Osteoblast (primary cell): ENCODE measurements around the gene MDM1. TPM values are rescaled to one million over a fixed set of nuclear protein-coding genes. Genes with fewer than 3 reads are reported as not detected.
A peak's percentile ranks its signal among the peaks of the same experiment; 100 is the strongest.

ENCODE experiments used
- DNase-seq: peaks from one replicate; pipeline ENCODE4 v3.0.0; 2011; ENCODE audit warnings: low spot score, mixed read lengths; ENCODE audit not compliant: insufficient read length; ENCODE audit errors: missing footprints
- H2AFZ ChIP-seq: 2 replicates; pipeline ENCODE4 v1.6.0; 2011; ENCODE audit warnings: mild to moderate bottlenecking, low read length
- H3K27ac ChIP-seq: 2 replicates; pipeline ENCODE4 v1.5.1; 2011; ENCODE audit warnings: mild to moderate bottlenecking, low read depth, low read length, moderate library complexity
- H3K27me3 ChIP-seq: 2 replicates; pipeline ENCODE4 v1.6.0; 2012; ENCODE audit warnings: mild to moderate bottlenecking, control low read depth, inconsistent platforms, low read length, moderate library complexity; ENCODE audit not compliant: insufficient read depth
- H3K36me3 ChIP-seq: 2 replicates; pipeline ENCODE4 v1.5.1; 2011; ENCODE audit warnings: mild to moderate bottlenecking, low read length, control low read depth, moderate library complexity; ENCODE audit not compliant: insufficient read depth
- H3K4me1 ChIP-seq: 2 replicates; pipeline ENCODE4 v1.5.1; 2011; ENCODE audit warnings: mild to moderate bottlenecking, low read length, control low read depth, moderate library complexity; ENCODE audit not compliant: insufficient read depth
- H3K4me2 ChIP-seq: 2 replicates; pipeline ENCODE4 v1.6.0; 2011; ENCODE audit warnings: mild to moderate bottlenecking, low read length; ENCODE audit not compliant: insufficient read depth
- H3K4me3 ChIP-seq: fragments of 200-600 bp; sonication (generic); 3 replicates; pipeline ENCODE4 v1.5.1; 2012; ENCODE audit warnings: mild to moderate bottlenecking, low read length, inconsistent platforms; ENCODE audit not compliant: insufficient read depth
- H3K79me2 ChIP-seq: 2 replicates; pipeline ENCODE4 v1.6.0; 2012; ENCODE audit warnings: mild to moderate bottlenecking, low read length, control low read depth, inconsistent platforms; ENCODE audit not compliant: insufficient read depth
- H3K9me3 ChIP-seq: 2 replicates; pipeline ENCODE4 v1.5.1; 2011; ENCODE audit warnings: low read depth, low read length, control low read depth
- H4K20me1 ChIP-seq: 2 replicates; pipeline ENCODE4 v1.6.0; 2012; ENCODE audit warnings: mild to moderate bottlenecking, low read length, control low read depth; ENCODE audit not compliant: insufficient read depth
- total RNA-seq: library from RNA; depleted of rRNA; stranded (reverse); fragments of >200 nt; gene quantifications from 2 replicates; pipeline ENCODE4 v1.2.3, GENCODE V29; 2012
- TF ChIP-seq, protein P1 (sequence below): IDR thresholded peaks from 2 replicates; pipeline ENCODE4 v1.5.1; 2011; ENCODE audit warnings: mild to moderate bottlenecking, low read depth, low read length, moderate library complexity; ENCODE audit errors: extremely low read depth

Gene MDM1
- total RNA-seq, 1 donor = 28.2 TPM

GRCh38 chr12:68321140-68321539 lies 11.0 kb downstream of the MDM1 start:
- H3K27ac ChIP-seq = no peak overlapping the region
- H4K20me1 ChIP-seq = no peaks in the 10 kb centered on the region
- peaks cover 7% of the 10 kb centered on the region for H3K36me3 ChIP-seq
- H3K4me3 ChIP-seq = no peak overlapping the region
- H3K4me1 ChIP-seq = peaks cover 13% of the 10 kb centered on the region
- H2AFZ ChIP-seq = no peak overlapping the region
- TF ChIP-seq, protein P1, sequence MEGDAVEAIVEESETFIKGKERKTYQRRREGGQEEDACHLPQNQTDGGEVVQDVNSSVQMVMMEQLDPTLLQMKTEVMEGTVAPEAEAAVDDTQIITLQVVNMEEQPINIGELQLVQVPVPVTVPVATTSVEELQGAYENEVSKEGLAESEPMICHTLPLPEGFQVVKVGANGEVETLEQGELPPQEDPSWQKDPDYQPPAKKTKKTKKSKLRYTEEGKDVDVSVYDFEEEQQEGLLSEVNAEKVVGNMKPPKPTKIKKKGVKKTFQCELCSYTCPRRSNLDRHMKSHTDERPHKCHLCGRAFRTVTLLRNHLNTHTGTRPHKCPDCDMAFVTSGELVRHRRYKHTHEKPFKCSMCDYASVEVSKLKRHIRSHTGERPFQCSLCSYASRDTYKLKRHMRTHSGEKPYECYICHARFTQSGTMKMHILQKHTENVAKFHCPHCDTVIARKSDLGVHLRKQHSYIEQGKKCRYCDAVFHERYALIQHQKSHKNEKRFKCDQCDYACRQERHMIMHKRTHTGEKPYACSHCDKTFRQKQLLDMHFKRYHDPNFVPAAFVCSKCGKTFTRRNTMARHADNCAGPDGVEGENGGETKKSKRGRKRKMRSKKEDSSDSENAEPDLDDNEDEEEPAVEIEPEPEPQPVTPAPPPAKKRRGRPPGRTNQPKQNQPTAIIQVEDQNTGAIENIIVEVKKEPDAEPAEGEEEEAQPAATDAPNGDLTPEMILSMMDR = no peak
- no peak for DNase-seq
- H3K9me3 ChIP-seq = no peaks in the 10 kb centered on the region
- no peaks in the 10 kb centered on the region for H3K79me2 ChIP-seq
- no peaks in the 10 kb centered on the region for H3K27me3 ChIP-seq
- H3K4me2 ChIP-seq = no peak overlapping the region

- peak overlapping the region; percentile 82 for H2AFZ ChIP-seq
- H3K4me2 ChIP-seq = peak overlapping the region; percentile 59
These were observed 12.1 kb downstream of the MDM1 start for GRCh38 chr12:68319988-68320623.

GRCh38 chr12:68317047-68317667 lies 15.0 kb downstream of the MDM1 start:
- no peaks in the 10 kb centered on the region for H4K20me1 ChIP-seq
- peaks cover 10% of the 10 kb centered on the region for H3K4me1 ChIP-seq
- DNase-seq = no peak
- no peak overlapping the region for H2AFZ ChIP-seq
- H3K27me3 ChIP-seq = no peaks in the 10 kb centered on the region
- H3K9me3 ChIP-seq = no peaks in the 10 kb centered on the region
- H3K27ac ChIP-seq = no peak overlapping the region
- H3K79me2 ChIP-seq = no peaks in the 10 kb centered on the region
- TF ChIP-seq, protein P1 = peak; percentile 62
- H3K36me3 ChIP-seq = peaks cover 12% of the 10 kb centered on the region
- no peak overlapping the region for H3K4me3 ChIP-seq
- no peak overlapping the region for H3K4me2 ChIP-seq

More at GRCh38 chr12:68319988-68320623, 12.1 kb downstream of the MDM1 start:
- Histone ChIP-seq H3K4me3 (peak overlapping the region; percentile 34), H3K27ac (peak overlapping the region; percentile 75), H3K4me1 (peaks cover 13% of the 10 kb centered on the region), H3K36me3 (peaks cover 3% of the 10 kb centered on the region), H3K79me2 (no peaks in the 10 kb centered on the region), H3K9me3 (no peaks in the 10 kb centered on the region), H3K27me3 (no peaks in the 10 kb centered on the region), H4K20me1 (no peaks in the 10 kb centered on the region)
- DNase-seq = peak; percentile 59
- TF ChIP-seq, protein P1 = no peak

- no peaks in the 10 kb centered on the region for H3K9me3 ChIP-seq
- H3K79me2 ChIP-seq = no peaks in the 10 kb centered on the region
- H4K20me1 ChIP-seq = no peaks in the 10 kb centered on the region
- peak overlapping the region; percentile 56 for H3K27ac ChIP-seq
- H3K4me1 ChIP-seq = peaks cover 12% of the 10 kb centered on the region
- H3K4me3 ChIP-seq = no peak overlapping the region
- H2AFZ ChIP-seq = no peak overlapping the region
- TF ChIP-seq, protein P1 = no peak
- H3K4me2 ChIP-seq = peak overlapping the region; percentile 16
- DNase-seq = peak; percentile 88
- peaks cover 27% of the 10 kb centered on the region for H3K36me3 ChIP-seq
- H3K27me3 ChIP-seq = no peaks in the 10 kb centered on the region
These were observed 21.8 kb downstream of the MDM1 start for GRCh38 chr12:68310370-68310769.
